ENCODE results near the gene TAF11.
"Not testable (repeated sequence)": the region's sequence is repeated elsewhere in the genome, so short reads cannot be mapped to it uniquely, and the experiment has no call there.

The TAF11 gene, protein sequence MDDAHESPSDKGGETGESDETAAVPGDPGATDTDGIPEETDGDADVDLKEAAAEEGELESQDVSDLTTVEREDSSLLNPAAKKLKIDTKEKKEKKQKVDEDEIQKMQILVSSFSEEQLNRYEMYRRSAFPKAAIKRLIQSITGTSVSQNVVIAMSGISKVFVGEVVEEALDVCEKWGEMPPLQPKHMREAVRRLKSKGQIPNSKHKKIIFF

DNA sequence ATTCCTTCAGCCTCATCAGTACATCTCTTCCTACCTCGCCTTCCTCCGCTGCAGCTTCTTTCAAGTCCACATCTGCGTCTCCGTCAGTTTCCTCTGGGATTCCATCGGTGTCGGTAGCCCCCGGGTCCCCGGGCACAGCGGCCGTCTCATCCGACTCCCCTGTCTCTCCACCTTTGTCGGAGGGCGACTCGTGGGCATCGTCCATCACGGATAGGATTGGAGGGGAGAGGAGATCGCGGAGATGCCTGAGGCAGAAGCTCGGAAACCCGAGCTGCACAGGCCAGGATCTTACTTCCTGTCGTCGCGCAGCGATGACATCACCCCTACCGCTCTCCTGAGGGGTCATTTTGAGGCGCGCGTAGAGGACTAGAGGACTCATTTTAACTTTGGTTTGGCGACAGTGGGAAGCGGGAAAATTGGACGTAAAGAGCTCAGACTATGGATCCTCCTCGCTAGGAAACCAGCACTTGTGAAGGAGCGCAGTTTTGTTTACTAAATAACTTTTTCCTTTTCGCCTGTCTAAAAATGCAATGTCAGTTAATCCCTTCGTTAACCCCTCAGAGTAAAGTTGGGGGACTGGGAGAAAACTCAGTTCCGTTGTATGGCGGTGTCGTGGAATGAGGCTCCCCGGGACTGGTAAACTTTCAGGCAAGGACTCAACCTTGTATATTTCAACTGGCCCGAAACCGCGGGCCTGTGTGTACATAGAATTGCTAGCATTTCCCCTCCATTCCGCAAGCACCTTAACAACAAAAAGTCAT lies at the start of gene TAF11:
Gene TAF11 (minus strand): TSS at position 290 of the 761 bp plus-strand sequence. CDS start 85 bp downstream, at position 205.
- ATAC-seq (peak; percentile 91), DNase-seq (peak; percentile 90)

DNA sequence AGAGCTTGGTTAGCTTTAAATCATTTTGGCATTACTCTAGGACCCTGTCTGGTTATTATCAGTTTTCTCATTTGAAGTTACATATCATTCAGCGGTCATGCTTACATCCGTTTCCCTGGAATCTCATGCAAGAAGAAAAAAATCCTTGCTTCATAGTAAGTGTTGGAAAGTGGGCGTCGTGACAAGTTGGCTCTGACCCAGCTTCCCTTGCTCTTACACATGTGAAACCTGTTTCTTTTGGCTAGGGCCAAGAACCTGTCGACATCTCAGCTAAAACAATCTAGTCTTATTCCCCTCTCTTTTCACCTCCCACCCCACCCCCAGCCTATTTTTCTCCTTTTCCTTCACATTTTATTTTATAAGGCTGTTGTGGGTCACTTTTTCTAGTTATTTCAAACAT lies 46.7 kb upstream of the TAF11 start:
- DNase-seq = no peak
- no peak for ATAC-seq

DNA sequence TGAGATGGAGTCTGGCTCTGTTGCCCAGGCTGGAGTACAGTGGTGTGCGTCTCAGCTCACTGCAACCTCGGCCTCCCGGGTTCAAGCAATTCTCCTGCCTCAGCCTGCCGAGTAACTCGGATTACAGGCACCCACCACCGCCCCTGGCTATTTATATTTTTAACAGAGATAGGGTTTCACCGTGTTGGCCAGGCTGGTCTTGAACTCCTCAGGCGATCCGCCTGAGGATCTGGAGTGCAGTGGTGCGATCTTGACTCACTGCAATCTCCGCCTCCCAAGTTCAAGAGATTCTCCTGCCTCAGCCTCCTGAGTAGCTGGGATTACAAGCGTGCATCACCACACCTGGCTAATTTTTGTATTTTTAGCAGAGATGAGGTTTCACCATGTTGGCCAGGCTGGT lies 44.4 kb upstream of the TAF11 start:
- ATAC-seq, DNase-seq: not testable (repeated sequence)

DNA sequence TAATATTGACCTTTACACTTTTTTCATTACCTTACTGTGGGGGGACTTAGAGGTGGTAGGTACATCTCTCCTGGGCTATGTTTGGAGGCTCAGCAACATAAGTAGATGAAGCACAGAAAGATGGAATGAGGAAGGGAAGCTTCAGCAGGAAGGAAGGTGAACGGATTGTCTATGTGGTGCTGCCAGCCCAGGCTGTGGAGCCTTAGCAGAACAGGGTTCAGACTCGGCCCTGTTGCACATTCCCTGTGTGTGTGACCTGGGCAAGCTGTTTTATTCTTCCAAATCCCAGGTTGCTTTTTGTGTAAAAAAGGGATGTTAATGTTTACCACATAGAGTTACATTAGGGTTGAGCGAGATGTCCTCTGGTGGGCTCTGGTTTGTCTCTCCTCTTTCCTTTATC lies 42.4 kb upstream of the TAF11 start:
- ATAC-seq (no peak), DNase-seq (no peak)

DNA sequence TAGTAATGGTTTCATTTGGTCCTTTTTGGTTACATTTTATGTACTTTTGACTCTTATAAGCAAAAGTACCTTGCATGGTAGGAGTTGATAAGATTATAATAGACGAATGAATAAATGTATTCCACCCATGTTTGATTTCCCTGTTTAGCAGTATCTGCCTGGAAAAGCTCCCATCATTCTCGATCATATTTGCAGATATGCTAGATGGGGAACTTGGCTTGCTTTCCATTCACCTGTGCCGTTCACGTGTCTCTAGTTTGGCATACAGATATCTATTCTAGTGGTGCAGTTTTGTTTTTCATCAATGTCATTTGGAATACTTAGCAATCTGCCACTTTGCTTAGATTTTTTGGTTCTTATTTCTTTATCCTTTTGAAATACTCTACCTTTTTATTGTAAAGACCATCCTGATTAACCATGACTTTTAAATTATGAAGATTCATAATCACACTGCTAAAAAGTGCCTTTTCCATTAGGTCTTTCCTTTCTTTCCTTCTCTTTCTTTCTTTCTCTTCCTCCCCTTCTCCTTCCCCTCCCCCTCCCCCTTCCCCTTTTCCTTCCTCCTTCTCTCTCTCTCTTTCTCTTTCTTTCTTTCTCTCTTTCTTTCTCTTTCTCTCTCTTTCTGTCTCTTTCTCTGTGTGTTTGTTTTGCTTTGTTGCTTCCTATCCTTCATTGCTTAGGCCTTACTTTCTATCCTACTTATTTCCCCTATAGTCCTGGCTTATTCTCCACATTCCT lies 41.6 kb upstream of the TAF11 start:
- no peak for ATAC-seq
- no peak for DNase-seq

DNA sequence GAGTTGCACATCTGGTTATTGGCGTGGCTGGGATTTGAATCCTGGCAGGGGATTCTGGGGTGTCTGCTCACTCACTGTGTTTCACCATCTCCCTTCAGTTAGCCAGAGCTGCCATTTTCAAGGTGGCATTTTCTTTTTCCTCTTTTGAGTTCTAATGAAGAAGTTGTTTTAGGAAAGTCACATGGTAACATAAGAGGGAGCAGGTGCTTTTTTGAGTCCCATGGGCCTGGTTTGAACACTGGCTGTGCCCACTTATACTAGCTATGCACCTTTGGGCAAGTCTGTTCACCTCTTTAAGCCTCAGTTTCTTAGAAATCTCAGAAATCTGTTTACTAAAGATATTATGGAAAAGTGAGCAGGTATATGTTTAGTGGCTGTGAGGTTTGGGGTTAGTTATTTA lies 40.9 kb upstream of the TAF11 start:
- DNase-seq (no peak), ATAC-seq (no peak)

DNA sequence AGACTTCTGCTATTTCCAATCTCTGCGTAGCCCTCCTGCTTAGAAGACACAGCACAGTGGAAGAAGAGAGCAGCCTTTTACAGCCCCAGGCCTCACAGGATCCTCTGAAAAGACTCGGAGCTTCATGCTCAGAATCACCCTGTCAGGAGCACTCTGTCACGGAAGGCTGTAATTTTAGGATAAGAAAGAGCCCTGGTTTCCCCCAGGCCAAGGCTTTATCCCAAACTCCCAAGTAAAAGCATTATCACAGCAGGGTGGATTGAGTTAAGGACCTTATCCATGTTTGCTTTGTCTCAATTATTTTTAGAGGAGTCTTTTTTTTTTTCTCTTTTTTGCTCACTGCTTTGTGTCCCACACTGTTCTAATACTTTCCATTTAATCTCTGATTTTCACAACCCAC lies 40.4 kb upstream of the TAF11 start:
- ATAC-seq = no peak
- DNase-seq = no peak

DNA sequence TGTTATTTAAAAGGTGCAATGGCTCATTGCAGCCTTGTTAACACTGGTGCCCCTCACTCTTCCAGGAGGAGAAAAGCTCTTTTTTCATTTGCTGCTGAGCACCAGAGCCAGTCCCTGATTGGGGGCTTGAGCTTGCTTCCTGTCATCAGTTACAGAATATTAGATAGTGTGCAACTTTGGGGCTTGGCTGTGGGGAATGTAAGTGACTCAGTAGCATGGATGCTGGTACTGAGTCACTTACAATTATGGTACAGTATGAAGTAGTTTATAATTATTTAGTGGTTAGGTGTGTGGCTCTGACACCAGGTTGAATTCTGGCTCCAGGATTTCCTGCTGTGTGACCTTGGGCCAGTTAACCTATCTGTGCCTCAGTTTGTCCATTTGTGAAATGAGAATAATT lies 38.8 kb upstream of the TAF11 start:
- ATAC-seq (peak; percentile 75), DNase-seq (no peak)

DNA sequence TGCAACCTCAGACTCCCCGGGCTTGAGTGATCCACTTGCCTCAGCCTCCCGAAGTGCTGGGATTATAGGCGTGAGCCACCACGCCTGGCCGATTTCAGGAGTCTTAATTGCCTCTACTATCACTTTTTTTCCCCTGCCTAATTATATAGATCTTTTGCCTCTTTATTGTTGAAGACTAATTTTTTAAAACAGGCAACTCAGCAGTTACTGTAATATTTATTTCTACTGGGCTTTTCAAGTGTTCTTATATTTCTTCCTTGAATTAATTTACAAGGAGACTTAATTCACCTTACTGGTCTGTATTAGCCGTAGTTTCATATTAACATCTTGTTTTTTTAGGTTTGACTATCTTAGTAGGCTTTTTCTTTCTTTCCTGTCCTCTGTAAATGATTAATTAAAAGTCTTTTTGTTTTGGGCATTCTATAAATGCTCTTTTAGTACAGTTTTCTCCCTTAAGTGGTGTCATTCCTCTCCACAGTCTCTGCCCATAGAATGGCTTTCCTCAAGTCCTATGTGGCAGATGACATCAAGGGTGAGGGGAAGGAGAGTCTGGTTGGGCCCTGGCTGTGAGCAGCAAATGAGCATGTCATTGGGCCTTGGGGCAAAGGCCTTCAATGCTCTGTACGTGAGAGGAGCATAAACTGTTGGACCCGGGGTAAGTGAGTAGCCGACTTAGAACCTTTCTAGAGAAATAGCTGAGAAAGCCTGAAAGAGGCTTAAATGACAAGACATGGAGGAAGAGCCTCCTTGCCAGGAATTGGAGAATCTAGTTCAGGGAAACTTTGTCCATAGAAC lies 37.2 kb upstream of the TAF11 start:
- ATAC-seq (no peak), DNase-seq (no peak)

DNA sequence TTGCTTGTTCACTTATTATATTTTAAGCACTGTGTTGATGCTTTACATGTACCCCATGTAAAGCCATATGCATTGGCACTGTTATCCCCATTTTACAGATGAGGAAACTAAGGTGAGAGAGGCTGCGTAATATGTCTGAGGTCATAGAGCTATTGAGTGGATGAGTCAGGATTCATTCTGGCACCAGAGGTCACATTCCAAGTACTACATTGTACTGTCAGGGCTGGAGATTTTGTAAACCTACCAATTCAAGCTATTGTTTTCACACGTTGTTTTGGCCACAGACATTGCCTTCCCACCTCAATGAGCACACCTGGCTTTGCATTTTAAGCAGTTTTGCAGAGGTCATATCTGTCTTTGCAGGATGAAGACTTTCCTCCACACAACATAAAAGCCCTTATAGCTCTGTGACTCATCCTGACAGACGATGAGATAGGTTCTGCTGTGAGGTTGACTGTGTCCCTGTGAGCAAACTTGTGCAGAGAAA lies 34.4 kb upstream of the TAF11 start:
- no peak for DNase-seq
- ATAC-seq = peak; percentile 52

DNA sequence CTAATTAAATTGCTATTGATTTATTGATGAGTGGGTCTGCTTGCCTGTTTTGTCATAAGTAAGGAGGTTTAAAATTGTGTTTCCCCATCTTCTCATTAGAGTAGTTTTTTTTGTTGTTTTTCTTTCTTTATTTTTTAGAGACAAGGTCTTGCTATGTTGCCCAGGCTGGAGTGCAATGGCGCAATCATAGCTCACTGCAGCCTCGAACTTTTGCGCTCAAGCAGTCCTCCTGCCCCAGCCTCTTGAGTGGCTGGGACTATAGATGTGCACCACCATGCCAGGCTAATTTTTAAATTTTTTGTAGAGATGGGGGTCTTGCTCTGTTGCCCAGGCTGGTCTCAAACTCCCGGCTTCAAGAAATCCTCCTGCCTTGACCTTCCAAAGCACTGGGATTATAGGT lies 32.3 kb upstream of the TAF11 start:
- DNase-seq (no peak), ATAC-seq (no peak)

DNA sequence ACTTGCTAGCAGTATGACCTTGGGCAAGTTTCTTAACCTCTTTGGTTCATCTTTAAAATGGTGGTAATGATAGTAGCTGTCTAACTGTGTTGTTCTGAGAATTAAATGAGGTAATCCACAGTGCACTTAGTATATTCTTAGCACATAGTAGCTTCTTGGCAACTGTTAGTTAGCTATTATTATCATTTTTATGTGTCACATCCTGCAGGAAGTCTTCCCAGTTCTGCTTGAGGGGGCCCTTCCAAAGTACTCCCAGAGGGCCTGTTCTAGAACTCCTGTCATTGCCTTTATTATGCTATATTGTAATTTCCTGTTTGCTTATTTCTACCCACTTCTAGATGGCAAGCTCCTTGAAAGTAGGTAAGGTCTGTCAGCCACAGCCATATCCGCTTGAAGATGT lies 31.8 kb upstream of the TAF11 start:
- DNase-seq (no peak), ATAC-seq (no peak)

DNA sequence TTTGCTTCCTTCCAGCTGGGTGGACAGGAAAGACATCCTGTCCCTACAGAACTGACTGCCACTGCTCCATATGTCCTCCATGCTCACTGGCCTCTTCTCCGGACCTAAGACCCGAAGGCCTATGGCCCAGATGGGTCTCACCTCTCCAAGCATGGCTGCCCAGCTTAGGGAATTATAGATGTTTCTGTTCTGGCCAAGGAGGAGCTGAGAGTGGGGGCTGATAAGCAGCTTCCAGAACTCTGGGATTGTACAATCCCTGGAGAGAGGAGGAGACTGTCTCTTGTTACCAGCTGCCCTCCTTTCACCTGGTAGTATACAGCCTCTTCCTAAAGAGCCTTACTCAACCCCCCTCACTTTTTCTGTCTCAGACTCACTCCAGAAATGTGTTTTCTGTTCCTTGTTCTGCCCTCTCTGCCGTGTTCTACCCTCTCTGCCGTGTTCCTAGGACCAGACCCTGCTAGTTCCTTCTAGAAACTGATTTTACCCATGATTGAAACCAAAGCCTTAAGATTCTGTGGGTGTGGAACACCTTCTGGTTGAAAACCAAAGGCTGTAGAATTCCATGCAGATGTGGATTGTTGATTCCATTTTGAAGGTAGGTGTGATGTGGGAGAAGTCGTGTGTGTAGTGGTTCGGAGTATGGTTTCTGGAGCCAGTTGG lies 29.9 kb upstream of the TAF11 start:
- ATAC-seq = no peak
- DNase-seq = no peak

DNA sequence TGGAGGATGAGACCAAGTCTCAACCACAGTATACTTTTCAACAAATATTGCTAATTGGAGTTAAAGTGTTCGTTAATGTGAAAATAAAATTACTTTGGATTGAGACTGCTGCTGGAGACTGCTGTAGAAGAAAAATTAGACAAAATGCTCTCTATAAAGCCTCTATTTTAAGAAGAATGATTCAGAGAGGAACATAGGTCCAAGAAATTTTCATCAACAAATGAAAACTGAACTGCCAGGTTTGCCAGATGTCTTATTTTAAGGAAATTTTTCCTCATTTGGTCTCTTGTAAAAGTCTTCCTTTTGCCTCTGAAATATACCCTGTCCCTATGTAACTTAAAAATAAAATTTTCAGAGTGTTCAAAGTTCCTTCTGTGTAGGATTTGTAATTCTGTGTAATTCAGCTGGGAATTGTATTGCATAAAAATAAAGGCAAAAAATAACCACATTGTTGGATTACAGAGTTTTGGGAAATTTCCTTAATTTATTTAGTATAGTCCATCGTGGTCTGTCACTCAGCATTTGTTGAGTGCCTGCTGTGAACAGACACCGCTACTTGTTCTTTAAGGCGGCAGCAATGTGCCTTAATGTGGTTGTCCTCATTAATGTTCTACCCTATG lies 28.6 kb upstream of the TAF11 start:
- DNase-seq = no peak
- ATAC-seq = no peak

DNA sequence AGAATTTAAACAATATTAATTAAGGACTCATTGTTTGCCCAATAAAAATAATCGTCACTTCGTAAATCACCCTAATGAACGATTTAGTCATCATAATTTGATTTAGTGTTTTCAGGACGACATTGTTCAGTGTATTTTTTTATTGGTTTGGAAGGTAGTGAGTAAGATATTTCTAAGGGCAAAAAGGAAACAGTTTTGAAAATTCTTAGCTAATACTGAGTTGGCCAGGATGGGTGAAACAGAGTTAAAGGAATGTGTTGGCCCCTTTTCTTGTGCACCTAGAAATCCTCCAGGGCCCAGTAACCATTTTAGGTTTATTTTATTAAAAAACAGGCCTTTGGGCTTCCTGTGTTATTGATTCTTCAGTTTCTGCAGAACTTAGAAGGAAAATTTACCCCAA lies 26.5 kb upstream of the TAF11 start:
- ATAC-seq (no peak), DNase-seq (no peak)

DNA sequence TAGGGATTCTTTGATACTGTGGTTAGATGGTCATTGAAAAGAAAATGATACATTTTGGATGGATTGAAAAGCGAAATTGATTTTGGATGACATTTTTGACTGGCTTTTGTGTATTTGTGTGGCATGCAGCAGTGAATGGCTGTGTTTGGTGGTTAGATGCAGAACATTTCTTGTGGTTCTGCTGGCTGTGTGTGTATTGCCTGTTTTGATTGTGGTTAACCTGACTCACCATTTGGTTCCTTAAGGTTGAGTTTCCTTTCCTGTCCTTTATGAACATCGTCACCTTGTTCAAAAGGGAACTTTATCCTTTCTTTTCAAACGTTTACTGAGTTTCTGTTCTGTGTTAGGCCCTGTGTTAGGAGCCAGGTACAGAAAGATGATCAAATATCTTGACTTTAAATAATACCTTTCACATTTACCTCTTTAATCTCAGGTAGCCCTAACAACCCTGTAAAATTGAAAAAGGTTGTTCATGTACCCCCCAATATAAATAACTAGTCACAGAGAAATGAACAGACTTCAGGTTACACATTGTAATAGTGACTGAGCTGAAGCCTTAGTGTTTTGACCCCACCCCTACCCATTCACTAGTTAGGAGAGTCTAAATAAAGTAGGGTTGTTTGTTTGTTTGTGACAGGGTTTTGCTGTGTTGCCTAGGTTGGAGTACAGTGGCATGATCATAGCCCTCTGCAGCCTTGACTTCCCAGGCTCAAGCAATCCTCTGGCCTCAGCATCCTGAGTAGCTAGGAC lies 25.0 kb upstream of the TAF11 start:
- ATAC-seq (peak; percentile 96), DNase-seq (peak; percentile 24)

DNA sequence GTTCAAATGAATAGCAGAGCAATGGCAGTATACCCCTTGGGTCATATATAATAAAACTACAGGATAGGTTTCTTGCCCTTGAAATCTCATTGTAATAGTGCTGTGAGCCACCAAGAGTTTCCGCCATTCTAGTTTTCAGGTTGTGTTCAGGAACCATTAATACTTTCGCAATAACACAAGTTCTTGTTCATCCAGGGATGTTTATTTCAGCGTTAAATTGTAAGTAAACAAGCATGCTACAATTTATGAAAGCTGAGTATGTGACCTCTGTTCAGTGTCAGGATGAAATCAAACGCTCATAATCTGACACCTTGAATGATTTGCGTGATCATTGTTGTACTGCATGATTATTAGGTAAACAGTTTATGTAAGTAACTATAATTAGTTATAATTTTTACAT lies 24.0 kb upstream of the TAF11 start:
- no peak for ATAC-seq
- no peak for DNase-seq

DNA sequence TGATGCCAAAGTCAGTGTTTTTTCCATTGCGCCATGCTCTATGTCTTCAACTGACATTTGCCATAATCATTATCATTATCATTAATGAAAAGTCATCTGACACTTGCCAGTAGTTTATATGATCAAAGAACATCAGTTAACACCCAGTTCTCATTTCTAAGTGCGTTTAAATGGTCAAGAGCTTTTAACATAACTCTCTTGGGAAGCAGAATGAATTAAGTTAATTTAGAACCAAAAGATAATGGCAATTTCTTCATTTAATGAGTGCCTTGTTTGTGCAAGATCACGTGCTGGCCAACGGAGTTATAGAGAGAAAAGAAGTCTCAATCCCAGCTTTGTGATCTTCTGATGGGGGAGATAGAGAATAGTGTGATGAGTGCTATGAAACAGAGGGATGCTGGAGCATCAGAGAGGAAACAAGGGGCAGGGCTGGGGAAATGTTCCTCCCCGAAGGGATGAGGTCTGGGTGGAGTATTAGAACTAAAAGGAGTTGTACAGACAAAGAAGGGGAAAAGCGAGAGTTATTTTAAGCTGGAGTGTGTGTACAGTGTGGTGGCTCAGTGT lies 21.6 kb upstream of the TAF11 start:
- ATAC-seq = no peak
- no peak for DNase-seq

DNA sequence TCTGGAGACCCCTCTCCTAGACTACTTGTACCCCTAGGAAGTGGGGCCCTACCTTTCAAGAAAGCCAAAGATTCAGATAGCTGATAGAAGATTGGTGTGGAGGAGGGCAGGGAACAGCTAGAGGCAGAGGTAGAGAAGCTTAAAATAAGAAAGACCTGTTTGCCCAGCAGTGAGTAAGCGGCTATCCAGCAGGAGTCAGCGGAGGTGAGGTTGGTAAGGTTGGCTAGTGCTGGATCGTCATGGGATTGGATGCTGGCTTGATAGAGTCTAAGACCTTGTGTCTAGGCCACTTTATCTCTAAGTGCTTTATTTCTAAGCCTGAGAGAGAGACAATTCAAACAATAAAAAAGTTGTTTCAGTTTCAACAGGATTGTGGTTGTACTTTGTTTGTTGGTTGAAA lies 20.4 kb upstream of the TAF11 start:
- no peak for ATAC-seq
- DNase-seq = no peak

DNA sequence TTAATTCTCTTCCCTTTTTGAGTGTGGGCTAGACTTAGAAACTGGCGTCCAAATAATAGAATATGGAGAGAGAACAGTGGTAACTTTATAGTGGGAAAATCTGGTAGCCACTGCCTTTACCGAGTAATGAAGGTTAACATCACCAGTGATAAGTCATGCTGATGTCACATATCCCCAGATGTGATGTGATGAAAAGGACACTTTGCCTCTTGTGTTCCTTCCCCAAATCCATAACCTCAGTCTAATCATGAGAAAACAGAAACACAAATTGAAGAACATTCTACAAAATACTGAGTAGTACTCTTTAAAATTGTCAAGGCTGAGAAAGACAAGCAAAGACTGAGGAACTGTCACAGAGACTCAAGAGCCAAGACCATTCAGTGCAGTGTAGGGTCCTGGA lies 19.0 kb upstream of the TAF11 start:
- DNase-seq (no peak), ATAC-seq (no peak)

All from stimulated activated naive CD8-positive, alpha-beta T cell treated with anti-CD3 and anti-CD28 coated beads, Interleukin-15, Interleukin-2, amounts not matched to agents 100 U/mL and 50 U/mL, for 24 hours (primary cell).